OCI-LY1 (cell line): Measurements from ENCODE around the gene MPDU1.

ENCODE experiments used
- EZH2 ChIP-seq: fragments of 200-600 bp; sonication (generic), shearing (Covaris generic); IDR thresholded peaks from 2 replicates; pipeline ENCODE4 v1.8.0; 2017; ENCODE audit warnings: borderline replicate concordance, mixed run types, mild to moderate bottlenecking, antibody characterized with exemption, low read length, moderate library complexity, mixed read lengths
- TF ChIP-seq, protein P1 (sequence below): fragments of 200-600 bp; sonication (generic), shearing (Covaris generic); IDR thresholded peaks from 2 replicates; pipeline ENCODE4 v1.5.1; 2017; ENCODE audit warnings: mild to moderate bottlenecking, antibody characterized with exemption, low read length, moderate library complexity, mixed read lengths

DNA sequence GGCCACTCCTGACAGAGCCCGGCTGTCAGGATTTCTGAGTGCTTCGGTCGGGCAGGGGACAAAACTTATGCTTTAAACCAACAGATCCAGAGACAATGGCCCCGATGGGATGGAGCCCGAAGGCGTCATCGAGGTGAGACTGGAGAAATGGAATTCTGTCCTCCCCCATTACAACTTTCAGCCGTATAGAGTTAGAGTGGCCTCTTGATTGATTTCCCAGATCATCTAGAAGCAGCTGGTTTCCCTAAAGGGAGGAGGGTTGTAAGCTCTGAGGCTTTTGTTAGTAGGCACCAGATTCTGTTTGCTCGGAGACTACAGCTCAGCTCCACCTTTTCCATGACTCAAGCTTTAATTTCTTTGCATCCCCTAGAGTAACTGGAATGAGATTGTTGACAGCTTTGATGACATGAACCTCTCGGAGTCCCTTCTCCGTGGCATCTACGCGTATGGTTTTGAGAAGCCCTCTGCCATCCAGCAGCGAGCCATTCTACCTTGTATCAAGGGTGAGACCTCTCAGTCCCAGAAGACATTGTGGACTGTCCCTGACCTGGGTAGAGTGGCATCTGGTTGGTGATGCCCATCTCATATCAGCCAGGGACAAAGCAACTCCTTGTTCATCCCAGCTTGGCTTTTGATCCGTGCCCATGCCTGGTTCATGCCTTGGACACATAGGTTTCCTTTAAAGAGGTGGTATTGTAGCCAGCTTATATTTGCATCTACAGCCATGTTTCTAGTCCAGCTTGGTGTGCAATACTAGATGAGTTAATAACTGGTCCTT, 9.3 kb upstream of the MPDU1 start:
- no peak for TF ChIP-seq EZH2
- TF ChIP-seq, protein P1, sequence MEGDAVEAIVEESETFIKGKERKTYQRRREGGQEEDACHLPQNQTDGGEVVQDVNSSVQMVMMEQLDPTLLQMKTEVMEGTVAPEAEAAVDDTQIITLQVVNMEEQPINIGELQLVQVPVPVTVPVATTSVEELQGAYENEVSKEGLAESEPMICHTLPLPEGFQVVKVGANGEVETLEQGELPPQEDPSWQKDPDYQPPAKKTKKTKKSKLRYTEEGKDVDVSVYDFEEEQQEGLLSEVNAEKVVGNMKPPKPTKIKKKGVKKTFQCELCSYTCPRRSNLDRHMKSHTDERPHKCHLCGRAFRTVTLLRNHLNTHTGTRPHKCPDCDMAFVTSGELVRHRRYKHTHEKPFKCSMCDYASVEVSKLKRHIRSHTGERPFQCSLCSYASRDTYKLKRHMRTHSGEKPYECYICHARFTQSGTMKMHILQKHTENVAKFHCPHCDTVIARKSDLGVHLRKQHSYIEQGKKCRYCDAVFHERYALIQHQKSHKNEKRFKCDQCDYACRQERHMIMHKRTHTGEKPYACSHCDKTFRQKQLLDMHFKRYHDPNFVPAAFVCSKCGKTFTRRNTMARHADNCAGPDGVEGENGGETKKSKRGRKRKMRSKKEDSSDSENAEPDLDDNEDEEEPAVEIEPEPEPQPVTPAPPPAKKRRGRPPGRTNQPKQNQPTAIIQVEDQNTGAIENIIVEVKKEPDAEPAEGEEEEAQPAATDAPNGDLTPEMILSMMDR, result no peak
